ENCODE data around the gene MKNK2. TPM values are rescaled to one million over a fixed set of nuclear protein-coding genes. Genes with fewer than 3 reads are reported as not detected.
A peak's percentile ranks its signal among the peaks of the same experiment; 100 is the strongest.

Gene MKNK2
- total RNA-seq, 4 donors from 2014 or later = 126 to 265 (median 152) TPM

- Histone ChIP-seq H3K4me1 (peaks cover 0 to 88% (median 61%) of the 10 kb centered on the region in 4 donors), H3K4me3 (peak overlapping the region in 2 of 4 donors; percentile 15 to 36), H3K27ac (peak overlapping the region; percentile 86 to 99 (median 99)), H3K27me3 (no peaks in the 10 kb centered on the region), H3K9me3 (no peaks in the 10 kb centered on the region), H3K36me3 (peaks cover 0 to 79% (median 40%) of the 10 kb centered on the region in 3 donors)
- no peak for TF ChIP-seq POLR2A (IDR thresholded peaks at IDR 0.05)
- TF ChIP-seq EP300 (IDR thresholded peaks at IDR 0.05) = no peak
- no peak for TF ChIP-seq CTCF (IDR thresholded peaks at IDR 0.05)
- WGBS, 2 donors = 67 to 71% methylated on average over 3 to 6 of the region's 6 CpGs
- DNase-seq (ENCODE audit: low spot score in 2 of 2) = no peak
Measured at GRCh38 chr19:2041433-2041682, 9.7 kb downstream of the MKNK2 start.

- Histone ChIP-seq H3K36me3 (peaks cover 0 to 74% (median 35%) of the 10 kb centered on the region in 3 donors), H3K27me3 (no peaks in the 10 kb centered on the region), H3K4me1 (peaks cover 0 to 83% (median 56%) of the 10 kb centered on the region in 4 donors), H3K27ac (peak overlapping the region; percentile 86 to 99 (median 99)), H3K4me3 (no peak overlapping the region), H3K9me3 (peaks cover 0 to 3% (median 1%) of the 10 kb centered on the region in 4 donors)
- TF ChIP-seq CTCF (IDR thresholded peaks at IDR 0.05) (no peak), EP300 (IDR thresholded peaks at IDR 0.05) (no peak), POLR2A (IDR thresholded peaks at IDR 0.05) (no peak)
- DNase-seq (ENCODE audit: low spot score in 2 of 2) = no peak
- 56 to 81% methylated on average over 6 to 25 of the region's 28 CpGs for WGBS, 2 donors
Measured at GRCh38 chr19:2040647-2041432, 10.2 kb downstream of the MKNK2 start.

GRCh38 chr19:2039959-2040646 is 10.9 kb downstream of the MKNK2 start:
- WGBS, 2 donors = 70 to 75% methylated on average over 4 to 12 of the region's 20 CpGs
- Histone ChIP-seq H3K4me3 (no peak overlapping the region), H3K27ac (peak overlapping the region; percentile 86 to 99 (median 99)), H3K36me3 (peaks cover 0 to 66% (median 33%) of the 10 kb centered on the region in 3 donors), H3K4me1 (peaks cover 0 to 77% (median 49%) of the 10 kb centered on the region in 4 donors), H3K9me3 (peaks cover 0 to 10% (median 3%) of the 10 kb centered on the region in 4 donors), H3K27me3 (no peaks in the 10 kb centered on the region)
- no peak for DNase-seq (ENCODE audit: low spot score in 2 of 2)
- TF ChIP-seq EP300 (IDR thresholded peaks at IDR 0.05) (no peak), CTCF (IDR thresholded peaks at IDR 0.05) (no peak), POLR2A (IDR thresholded peaks at IDR 0.05) (no peak)

- no peak for TF ChIP-seq POLR2A (IDR thresholded peaks at IDR 0.05)
- TF ChIP-seq CTCF (IDR thresholded peaks at IDR 0.05) = no peak
- TF ChIP-seq EP300 (IDR thresholded peaks at IDR 0.05) = peak in 1 of 2 donors; percentile 1
- Histone ChIP-seq H3K27me3 (no peaks in the 10 kb centered on the region), H3K4me1 (peaks cover 0 to 77% (median 45%) of the 10 kb centered on the region in 4 donors), H3K27ac (peak overlapping the region; percentile 36 to 99 (median 99)), H3K4me3 (no peak overlapping the region), H3K36me3 (peaks cover 0 to 58% (median 33%) of the 10 kb centered on the region in 3 donors), H3K9me3 (peaks cover 0 to 13% (median 3%) of the 10 kb centered on the region in 4 donors)
- DNase-seq (ENCODE audit: low spot score in 2 of 2) = no peak
- WGBS, 2 donors = 76 to 77% methylated on average over 18 to 30 of the region's 30 CpGs
Measured at GRCh38 chr19:2039089-2039958, 11.7 kb downstream of the MKNK2 start.
